Activated CD8-positive, alpha-beta T cell treated with anti-CD3 and anti-CD28 coated beads, Interleukin-2, amount 10 ng/mL, durations not matched to agents 7 days and 5 days (primary cell): Measurements from ENCODE around the gene TMEM63A. TPM values are rescaled to one million over a fixed set of nuclear protein-coding genes. Genes with fewer than 3 reads are reported as not detected.

Experiments
- ATAC-seq: fragments of 150-1000 bp; cut with Tn5 transposase; one replicate; pipeline ENCODE4 v1.10.0; 2021; ENCODE audit warnings: moderate library complexity
- CTCF ChIA-PET: fragments of 350-600 bp; sonication (Branson Sonifier 250); formaldehyde crosslinking; loops from one replicate; lab custom pipeline; 2021; ENCODE audit warnings: antibody characterized with exemption; lab: Charles Lee
- POLR2A ChIA-PET: fragments of 350-600 bp; sonication (Branson Sonifier 250); formaldehyde crosslinking; loops from one replicate; lab custom pipeline; 2021; ENCODE audit warnings: antibody characterized with exemption; lab: Charles Lee
- DNase-seq: peaks from one replicate; pipeline ENCODE4 v3.0.0-alpha.2; 2020
- H3K27ac Mint-ChIP-seq: one replicate; pipeline ENCODE4 v1.8.0; 2021; ENCODE audit warnings: mild to moderate bottlenecking, mixed read lengths
- H3K27me3 Mint-ChIP-seq: one replicate; pipeline ENCODE4 v1.8.0; 2021; ENCODE audit warnings: low read depth, mixed read lengths
- H3K36me3 Mint-ChIP-seq: one replicate; pipeline ENCODE4 v1.8.0; 2021; ENCODE audit warnings: low read depth, mixed read lengths
- H3K4me1 Mint-ChIP-seq: one replicate; pipeline ENCODE4 v1.8.0; 2021; ENCODE audit warnings: low read depth, mixed read lengths
- H3K4me3 Mint-ChIP-seq: one replicate; pipeline ENCODE4 v1.8.0; 2021; ENCODE audit warnings: mild to moderate bottlenecking, mixed read lengths
- H3K9me3 Mint-ChIP-seq: one replicate; pipeline ENCODE4 v1.8.0; 2022; ENCODE audit warnings: mixed read lengths; ENCODE audit not compliant: insufficient read depth
- total RNA-seq, 2 experiments: library from RNA; stranded (reverse); gene quantifications; one replicate each; pipeline ENCODE4 v1.2.3, GENCODE V29; 2021

The TMEM63A gene
- total RNA-seq, 2 experiments from 2014 or later, result 83.5 to 85.8 TPM

DNA sequence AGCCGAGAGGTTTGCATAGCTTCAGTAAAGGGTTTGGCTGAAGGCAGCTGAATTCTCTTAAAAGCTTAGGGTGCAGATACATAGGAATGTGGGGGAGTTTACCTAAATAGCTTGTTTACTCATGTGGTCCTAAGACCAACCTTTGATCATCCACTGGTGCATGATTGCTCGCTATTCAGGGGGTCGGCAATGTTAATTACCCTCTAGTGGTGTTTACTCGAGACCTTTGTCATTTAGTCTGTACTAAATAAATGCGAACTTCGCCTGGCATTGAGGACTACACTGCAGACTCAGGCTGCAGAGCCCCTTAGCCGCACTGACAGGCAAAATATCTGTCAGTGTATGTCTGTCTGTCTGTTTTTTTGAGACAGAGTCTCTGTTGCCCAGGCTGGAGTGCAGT, 31.8 kb downstream of the TMEM63A start:
- Mint-ChIP-seq H3K27me3 (no peaks in the 10 kb centered on the region), H3K27ac (peak overlapping the region; percentile 55), H3K4me1 (peaks cover 48% of the 10 kb centered on the region), H3K36me3 (peaks cover 77% of the 10 kb centered on the region), H3K9me3 (no peaks in the 10 kb centered on the region), H3K4me3 (no peak overlapping the region)
- POLR2A ChIA-PET, result interaction anchor here (1.0 kb wide), 1 partner anchor 11 kb away, joined by 3 read pairs; no protein-coding TSS in a partner anchor
- no peak for DNase-seq
- CTCF ChIA-PET, result no interaction called here
- ATAC-seq, result no peak

DNA sequence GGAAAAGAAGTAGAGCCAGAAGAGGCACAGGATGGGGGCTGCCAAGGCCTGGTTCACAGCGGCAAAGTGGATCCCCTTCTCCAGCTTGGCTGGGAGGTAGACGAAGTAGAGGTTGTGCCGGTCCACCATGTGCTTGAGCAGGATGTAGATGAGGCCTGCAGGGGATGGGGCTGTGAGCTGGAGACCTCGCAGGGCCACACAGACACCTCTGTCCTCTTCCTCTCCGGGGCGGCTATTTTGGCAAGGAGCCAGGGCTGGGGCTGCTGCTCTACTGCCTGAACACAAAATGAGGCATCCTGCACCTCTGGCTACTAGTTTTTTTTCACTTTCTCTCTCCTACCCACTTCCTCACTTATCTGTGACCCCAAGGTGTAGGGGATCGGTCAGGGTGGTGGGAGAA, 32.3 kb downstream of the TMEM63A start:
- H3K4me1 Mint-ChIP-seq, result peaks cover 48% of the 10 kb centered on the region
- ATAC-seq, result peak; percentile 38

DNA sequence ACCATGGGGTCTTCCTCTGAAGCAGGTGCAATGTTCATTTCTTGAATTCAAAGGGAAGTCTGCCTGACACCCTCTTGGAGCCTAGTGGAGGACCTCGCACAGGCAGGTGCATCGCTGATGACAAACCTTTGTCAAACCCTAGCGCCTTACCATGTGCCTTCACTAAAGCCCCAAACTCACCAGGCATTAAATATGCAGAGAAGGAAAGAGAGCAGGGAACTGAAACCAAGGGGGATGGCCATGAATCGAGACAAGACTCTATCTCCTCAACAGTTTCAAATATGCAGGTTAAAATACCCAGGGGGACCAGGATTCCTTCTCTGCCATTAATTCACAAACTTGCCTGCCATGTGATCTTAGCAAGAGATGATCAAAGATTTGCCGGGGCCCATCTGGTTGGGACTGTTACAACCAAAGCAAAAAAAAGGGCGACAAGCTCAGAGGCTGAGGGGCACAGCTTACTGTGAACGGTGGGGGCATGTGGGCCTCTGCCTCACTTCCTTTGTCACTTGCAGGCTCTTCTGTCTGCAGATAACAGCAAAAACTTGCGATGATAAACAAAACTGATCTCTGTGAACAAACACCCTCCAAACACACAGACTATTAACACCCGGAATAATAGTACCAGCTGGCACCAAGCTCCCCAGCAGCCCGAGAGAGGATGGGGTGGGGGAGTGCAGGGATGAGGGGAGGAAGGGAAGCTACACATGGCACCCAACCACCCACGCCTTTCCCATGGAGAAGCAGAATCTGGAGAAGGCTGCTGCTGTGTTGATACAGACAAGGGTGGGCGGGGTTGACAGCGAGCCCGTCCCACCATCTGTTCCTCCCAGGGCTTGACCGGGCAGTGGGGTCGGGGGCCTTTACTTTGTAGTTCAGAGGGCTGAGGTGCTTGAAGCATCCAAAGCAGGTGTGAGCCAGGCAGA, 33.9 kb downstream of the TMEM63A start:
- peak; percentile 27 for ATAC-seq
- Mint-ChIP-seq H3K27ac (peak overlapping the region; percentile 80), H3K36me3 (peaks cover 61% of the 10 kb centered on the region), H3K4me3 (no peak overlapping the region), H3K27me3 (no peaks in the 10 kb centered on the region), H3K4me1 (peaks cover 48% of the 10 kb centered on the region), H3K9me3 (no peaks in the 10 kb centered on the region)
- ChIA-PET POLR2A (interaction anchor here (0.9 to 1.4 kb wide), 4 partner anchors 11 to 38 kb away, joined by 3 to 4 read pairs (median 3); partner anchors contain the start of genes EPHX1 and TMEM63A), CTCF (interaction anchor here (0.5 to 1.7 kb wide), 4 partner anchors 13 to 374 kb away, joined by 3 to 7 read pairs (median 4); partner anchors contain the start of gene SRP9)
- peak; percentile 40 for DNase-seq

More for the DNA sequence above, 32.3 kb downstream of the TMEM63A start:
- Mint-ChIP-seq H3K4me3 (peak overlapping the region; percentile 2), H3K9me3 (no peaks in the 10 kb centered on the region), H3K36me3 (peaks cover 75% of the 10 kb centered on the region), H3K27me3 (no peaks in the 10 kb centered on the region), H3K27ac (peak overlapping the region; percentile 55)
- DNase-seq, result peak; percentile 66
- CTCF ChIA-PET, result interaction anchor here (0.8 kb wide), 1 partner anchor 263 kb away, joined by 3 read pairs; no protein-coding TSS in a partner anchor
- POLR2A ChIA-PET, result interaction anchor here (0.6 to 1.0 kb wide), 3 partner anchors 11 to 1969 kb away, joined by 3 to 4 read pairs (median 3); no protein-coding TSS in a partner anchor

DNA sequence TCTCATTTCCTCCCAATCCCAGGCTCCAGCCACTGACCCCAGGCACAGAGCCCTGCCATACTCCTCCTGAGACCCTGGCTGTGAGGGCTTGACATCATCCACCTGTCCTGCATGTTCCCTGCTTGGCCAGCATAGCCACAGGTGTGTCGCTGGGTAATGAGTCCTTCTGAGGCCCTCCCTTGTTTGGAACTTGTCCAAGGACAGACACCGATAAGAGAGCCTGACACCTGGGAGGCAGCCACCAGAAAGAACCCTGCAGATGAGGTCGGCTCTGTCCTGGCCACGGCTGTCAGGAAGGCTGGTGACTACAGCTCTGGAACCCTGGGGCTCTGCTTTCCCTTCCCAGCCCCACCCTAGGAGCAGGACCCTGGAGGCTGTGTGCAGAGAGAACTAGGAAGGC, 34.6 kb downstream of the TMEM63A start:
- CTCF ChIA-PET, result interaction anchor here (1.0 to 1.7 kb wide), 3 partner anchors 13 to 373 kb away, joined by 3 to 7 read pairs (median 5); partner anchors contain the start of gene SRP9
- Mint-ChIP-seq H3K9me3 (no peaks in the 10 kb centered on the region), H3K27me3 (no peaks in the 10 kb centered on the region), H3K36me3 (peaks cover 54% of the 10 kb centered on the region), H3K4me1 (peaks cover 43% of the 10 kb centered on the region), H3K27ac (no peak overlapping the region), H3K4me3 (no peak overlapping the region)
- DNase-seq, result no peak
- no peak for ATAC-seq
- POLR2A ChIA-PET, result interaction anchor here (0.9 to 1.0 kb wide), 3 partner anchors 12 to 38 kb away, joined by 3 read pairs; partner anchors contain the start of gene EPHX1

DNA sequence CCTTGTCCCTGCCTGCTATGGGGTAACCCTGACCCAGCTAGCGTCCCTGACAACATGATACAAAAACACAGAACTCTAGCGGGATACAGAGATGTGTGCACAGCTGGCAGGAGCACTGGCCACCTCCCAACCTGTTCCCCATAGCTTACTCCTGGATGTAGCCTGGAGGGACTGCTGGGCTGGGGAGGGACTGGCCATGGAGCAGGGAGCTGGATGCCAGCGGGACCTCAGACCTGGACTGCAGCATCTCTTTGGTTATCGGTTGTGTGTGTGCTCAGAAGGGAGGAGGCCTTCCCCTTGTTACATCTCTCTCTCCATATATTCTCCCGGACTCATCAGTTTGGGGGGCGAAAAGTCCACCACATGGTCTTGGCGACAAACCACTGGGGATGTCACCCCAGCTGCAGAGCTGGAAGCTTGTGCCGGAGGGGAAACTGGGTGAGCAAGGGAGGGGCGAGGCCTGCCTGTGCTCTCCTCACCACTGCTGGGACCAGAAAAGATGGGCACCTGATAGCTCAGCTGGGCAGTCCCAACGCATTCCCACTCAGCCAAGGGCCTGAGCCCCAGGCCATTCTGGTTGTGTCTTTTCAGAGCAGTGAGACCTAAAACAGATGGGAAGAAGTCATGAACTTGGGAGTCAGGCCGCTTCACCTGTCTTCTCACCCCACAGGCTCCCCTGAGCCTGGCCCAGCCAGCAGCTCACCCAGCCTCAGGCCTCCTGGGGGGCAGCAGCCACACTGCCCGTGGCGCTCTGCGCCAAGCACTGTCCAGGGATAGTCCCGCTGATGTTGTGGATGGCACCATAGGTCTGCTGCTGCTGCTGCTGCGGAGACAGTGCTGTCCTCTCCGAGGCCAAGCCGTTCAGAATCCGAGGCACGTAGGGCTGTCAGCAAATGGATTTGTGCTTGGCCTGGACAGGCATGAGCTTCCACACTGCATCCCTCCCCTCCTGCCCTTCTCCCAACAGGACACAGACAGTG, 35.6 kb downstream of the TMEM63A start:
- no peak overlapping the region for H3K27ac Mint-ChIP-seq
- peaks cover 41% of the 10 kb centered on the region for H3K4me1 Mint-ChIP-seq
- ChIA-PET POLR2A (interaction anchor here (0.8 to 1.2 kb wide), 2 partner anchors 9 to 69 kb away, joined by 4 read pairs; partner anchors contain the start of gene SRP9), CTCF (interaction anchor here (1.0 to 1.2 kb wide), 3 partner anchors 11 to 373 kb away, joined by 3 to 4 read pairs (median 3); no protein-coding TSS in a partner anchor)
- no peak for DNase-seq
- H3K4me3 Mint-ChIP-seq, result no peak overlapping the region
- ATAC-seq, result no peak
- H3K9me3 Mint-ChIP-seq, result no peaks in the 10 kb centered on the region
- H3K36me3 Mint-ChIP-seq, result peaks cover 44% of the 10 kb centered on the region
- no peaks in the 10 kb centered on the region for H3K27me3 Mint-ChIP-seq

DNA sequence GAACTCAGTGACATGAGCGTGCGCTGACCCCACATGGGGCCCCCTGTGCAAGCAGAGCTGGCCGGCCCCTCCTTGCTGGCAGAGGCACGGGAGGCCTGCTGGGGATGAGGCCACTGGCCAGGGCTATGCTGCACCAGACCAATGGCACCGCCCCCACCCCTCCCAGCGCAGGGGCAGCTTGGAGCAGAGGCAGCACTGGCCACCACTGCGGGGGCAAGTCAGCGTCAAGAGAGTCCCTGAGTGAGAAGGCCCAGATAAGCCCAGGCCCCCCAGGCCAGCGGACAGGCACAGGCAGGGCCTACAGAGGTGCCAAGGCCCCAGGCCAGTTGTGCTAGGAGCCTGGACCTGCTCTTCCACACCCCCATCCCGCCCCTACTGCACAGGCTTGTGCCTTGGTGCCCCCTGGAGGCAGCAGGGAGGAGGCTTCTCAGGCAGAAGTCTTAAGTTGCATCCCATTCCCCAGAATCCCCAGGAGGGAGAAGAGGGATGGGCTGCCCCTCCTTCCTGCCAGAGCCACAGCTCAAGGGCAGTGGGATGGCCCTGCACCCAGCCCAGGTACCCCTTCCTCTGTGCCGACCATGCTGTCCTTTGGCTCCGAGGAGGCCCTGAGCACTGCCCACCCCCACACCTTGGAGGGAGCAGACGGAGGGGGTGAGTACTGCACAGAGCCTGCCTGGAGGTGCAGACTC, 36.5 kb downstream of the TMEM63A start:
- Mint-ChIP-seq H3K4me3 (no peak overlapping the region), H3K4me1 (peaks cover 37% of the 10 kb centered on the region), H3K27ac (no peak overlapping the region), H3K27me3 (no peaks in the 10 kb centered on the region), H3K36me3 (peaks cover 36% of the 10 kb centered on the region), H3K9me3 (no peaks in the 10 kb centered on the region)
- DNase-seq (peak; percentile 46), ATAC-seq (no peak)
- CTCF ChIA-PET, result interaction anchor here (1.0 to 1.2 kb wide), 2 partner anchors 12 to 372 kb away, joined by 3 read pairs; no protein-coding TSS in a partner anchor
- POLR2A ChIA-PET, result interaction anchor here (0.6 to 1.2 kb wide), 2 partner anchors 64 to 68 kb away, joined by 3 to 4 read pairs; partner anchors contain the start of gene SRP9

DNA sequence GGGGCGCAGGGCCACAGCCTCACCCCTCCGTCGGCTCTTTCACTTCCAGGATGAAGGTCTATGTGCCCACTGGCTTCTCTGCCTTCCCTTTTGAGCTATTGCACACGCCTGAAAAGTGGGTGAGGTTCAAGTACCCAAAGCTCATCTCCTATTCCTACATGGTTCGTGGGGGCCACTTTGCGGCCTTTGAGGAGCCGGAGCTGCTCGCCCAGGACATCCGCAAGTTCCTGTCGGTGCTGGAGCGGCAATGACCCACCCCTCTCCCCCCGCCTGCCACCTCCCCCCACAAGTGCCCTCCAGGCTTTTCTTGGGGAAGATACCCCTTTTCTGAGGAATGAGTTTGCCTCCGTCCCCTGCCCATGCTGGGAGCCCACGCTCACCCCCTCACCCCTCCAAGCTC, 37.1 kb downstream of the TMEM63A start:
- ChIA-PET POLR2A (no interaction called here), CTCF (no interaction called here)
- Mint-ChIP-seq H3K9me3 (no peaks in the 10 kb centered on the region), H3K4me1 (peaks cover 32% of the 10 kb centered on the region), H3K4me3 (no peak overlapping the region), H3K36me3 (peaks cover 31% of the 10 kb centered on the region), H3K27me3 (no peaks in the 10 kb centered on the region), H3K27ac (no peak overlapping the region)
- ATAC-seq (no peak), DNase-seq (no peak)

DNA sequence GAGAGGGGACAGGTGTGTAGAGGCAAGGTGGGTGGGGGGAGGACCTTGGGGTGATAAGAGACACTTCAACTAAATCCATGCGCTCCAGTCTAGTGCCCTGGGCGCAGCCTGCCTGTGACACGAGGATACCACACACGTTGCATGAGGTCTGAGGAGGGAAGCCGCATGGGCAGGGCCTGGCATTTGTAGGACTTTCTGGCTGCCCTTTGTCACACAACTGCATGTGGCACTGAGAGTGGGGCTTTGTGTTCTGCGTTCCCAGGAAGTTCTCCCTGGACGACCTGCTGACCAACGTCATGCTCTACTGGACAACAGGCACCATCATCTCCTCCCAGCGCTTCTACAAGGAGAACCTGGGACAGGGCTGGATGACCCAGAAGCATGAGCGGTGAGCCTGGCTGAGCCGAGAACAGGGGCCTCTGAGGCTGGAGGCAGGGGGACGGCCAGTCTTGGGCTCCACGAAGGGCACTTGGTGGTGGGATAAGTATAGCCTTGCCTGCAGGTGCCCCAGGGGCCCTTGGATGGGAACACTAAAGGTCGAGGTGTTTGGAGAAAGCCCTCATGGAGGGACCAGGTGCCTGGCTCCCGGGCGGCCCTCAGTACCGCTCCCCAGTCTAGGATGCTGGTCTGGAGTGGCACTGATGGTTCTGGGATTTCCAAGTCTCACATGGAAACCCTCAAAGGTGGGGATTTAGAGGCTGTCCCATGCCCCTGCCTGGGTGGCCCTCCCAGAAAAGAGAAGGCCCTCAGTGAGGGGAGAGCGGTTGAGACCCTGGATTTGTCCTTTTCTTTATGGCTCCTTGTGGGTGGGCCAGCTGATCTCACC, 37.7 kb downstream of the TMEM63A start:
- POLR2A ChIA-PET, result no interaction called here
- no peak overlapping the region for H3K4me3 Mint-ChIP-seq
- CTCF ChIA-PET, result no interaction called here
- no peak for ATAC-seq
- H3K9me3 Mint-ChIP-seq, result no peaks in the 10 kb centered on the region
- H3K36me3 Mint-ChIP-seq, result peaks cover 25% of the 10 kb centered on the region
- H3K4me1 Mint-ChIP-seq, result peaks cover 26% of the 10 kb centered on the region
- DNase-seq, result no peak
- no peak overlapping the region for H3K27ac Mint-ChIP-seq
- no peaks in the 10 kb centered on the region for H3K27me3 Mint-ChIP-seq

DNA sequence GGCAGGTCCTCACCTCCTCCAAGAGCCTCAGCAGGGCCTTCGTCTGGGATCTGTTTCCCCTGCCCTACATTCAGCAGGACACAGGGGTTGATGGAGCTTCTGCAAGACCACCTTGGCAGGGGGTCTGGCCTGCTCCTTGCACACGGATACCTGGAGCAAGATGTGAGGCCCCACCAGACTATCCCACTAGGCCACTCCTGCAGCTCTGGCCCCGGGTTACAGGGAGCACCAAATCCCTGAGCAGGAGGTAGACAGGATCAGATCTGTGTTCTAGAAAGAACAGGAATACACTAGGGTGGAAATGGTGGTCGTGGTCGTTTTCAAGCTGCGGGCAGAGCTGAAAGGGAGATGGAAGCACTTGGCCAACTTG, 38.8 kb downstream of the TMEM63A start:
- DNase-seq, result no peak
- H3K27ac Mint-ChIP-seq, result no peak overlapping the region
- no peaks in the 10 kb centered on the region for H3K9me3 Mint-ChIP-seq
- POLR2A ChIA-PET, result no interaction called here
- ATAC-seq, result no peak
- H3K27me3 Mint-ChIP-seq, result no peaks in the 10 kb centered on the region
- CTCF ChIA-PET, result no interaction called here
- peaks cover 18% of the 10 kb centered on the region for H3K36me3 Mint-ChIP-seq
- peaks cover 16% of the 10 kb centered on the region for H3K4me1 Mint-ChIP-seq
- no peak overlapping the region for H3K4me3 Mint-ChIP-seq

DNA sequence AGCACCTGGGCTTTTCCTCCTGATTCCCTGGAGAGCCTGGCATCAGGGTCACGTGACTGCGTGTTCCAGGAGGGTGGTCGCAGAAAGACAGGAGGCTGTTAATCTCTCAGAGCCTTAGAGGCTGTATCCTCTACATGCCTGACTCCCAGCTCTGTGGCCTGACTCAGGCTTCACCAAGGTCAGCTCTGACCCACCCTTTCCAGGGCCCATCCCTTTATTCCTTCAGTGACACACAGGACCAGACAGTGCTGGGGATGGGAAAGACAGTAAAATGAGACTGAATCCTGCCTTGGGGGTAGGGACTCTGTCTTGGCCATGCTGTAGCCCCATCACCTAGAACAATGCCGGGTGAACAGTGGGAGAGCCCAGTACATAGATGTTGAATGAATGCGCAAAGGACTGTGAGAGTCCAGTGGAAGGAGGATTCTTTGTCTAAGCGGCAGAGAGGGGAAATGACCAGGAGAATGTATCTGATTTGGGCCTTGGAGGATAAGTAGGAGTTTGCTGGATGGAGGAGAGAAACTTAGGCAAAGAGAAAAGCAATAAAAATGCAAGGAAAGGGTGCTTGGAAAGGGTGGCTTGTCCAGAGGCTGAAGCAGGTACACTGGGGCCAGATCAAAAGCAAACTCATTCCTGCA, 39.3 kb downstream of the TMEM63A start:
- Mint-ChIP-seq H3K4me3 (no peak overlapping the region), H3K27ac (peak overlapping the region; percentile 3), H3K4me1 (peaks cover 11% of the 10 kb centered on the region), H3K36me3 (peaks cover 13% of the 10 kb centered on the region), H3K27me3 (no peaks in the 10 kb centered on the region), H3K9me3 (no peaks in the 10 kb centered on the region)
- DNase-seq (no peak), ATAC-seq (no peak)
- ChIA-PET CTCF (no interaction called here), POLR2A (interaction anchor here (0.6 kb wide), 1 partner anchor 232 kb away, joined by 3 read pairs; no protein-coding TSS in a partner anchor)
